ENCODE results near the gene HGD.
"Not testable (repeated sequence)": the region's sequence is repeated elsewhere in the genome, so short reads cannot be mapped to it uniquely, and the experiment has no call there.

The HGD gene

GRCh38 chr3:120622870-120623726, 58.9 kb downstream of the HGD start:
- Histone ChIP-seq H3K79me2 (ENCODE audit: insufficient read depth, low read depth) (no peaks in the 10 kb centered on the region), H3K27ac (no peak overlapping the region), H3K27me3 (ENCODE audit: insufficient read depth, low read depth) (no peaks in the 10 kb centered on the region), H2AFZ (ENCODE audit: low read depth) (no peak overlapping the region), H3K4me1 (ENCODE audit: low read depth, poor library complexity, severe bottlenecking) (no peaks in the 10 kb centered on the region), H3K4me3 (IDR thresholded peaks at IDR 0.05; ENCODE audit: insufficient read depth, low read depth, low read length) (no peak overlapping the region), H3K36me3 (ENCODE audit: insufficient read depth) (no peaks in the 10 kb centered on the region), H3K4me2 (no peak overlapping the region), H4K20me1 (ENCODE audit: insufficient read depth) (no peaks in the 10 kb centered on the region), H3K9ac (no peak overlapping the region)
- TF ChIP-seq CTCF (conservative IDR thresholded peaks at IDR 0.05; ENCODE audit: low read depth, low read length) = peak; percentile 90

- no peak overlapping the region for H3K4me3 ChIP-seq (IDR thresholded peaks at IDR 0.05; ENCODE audit: insufficient read depth, low read depth, low read length)
- H3K79me2 ChIP-seq (ENCODE audit: insufficient read depth, low read depth) = no peaks in the 10 kb centered on the region
- no peaks in the 10 kb centered on the region for H3K27me3 ChIP-seq (ENCODE audit: insufficient read depth, low read depth)
- no peaks in the 10 kb centered on the region for H3K4me1 ChIP-seq (ENCODE audit: low read depth, poor library complexity, severe bottlenecking)
- H3K36me3 ChIP-seq (ENCODE audit: insufficient read depth) = no peaks in the 10 kb centered on the region
- TF ChIP-seq CTCF (conservative IDR thresholded peaks at IDR 0.05; ENCODE audit: low read depth, low read length) = no peak
- H3K4me2 ChIP-seq = no peak overlapping the region
- H3K9ac ChIP-seq = no peak overlapping the region
- no peaks in the 10 kb centered on the region for H4K20me1 ChIP-seq (ENCODE audit: insufficient read depth)
- no peak overlapping the region for H2AFZ ChIP-seq (ENCODE audit: low read depth)
- H3K27ac ChIP-seq = no peak overlapping the region
Observed at GRCh38 chr3:120622457-120622856, 59.6 kb downstream of the HGD start.

- not testable (repeated sequence) for H3K36me3 ChIP-seq (ENCODE audit: insufficient read depth); H3K9ac ChIP-seq; H3K4me1 ChIP-seq (ENCODE audit: low read depth, poor library complexity, severe bottlenecking); H3K4me3 ChIP-seq (IDR thresholded peaks at IDR 0.05; ENCODE audit: insufficient read depth, low read depth, low read length); H2AFZ ChIP-seq (ENCODE audit: low read depth); H4K20me1 ChIP-seq (ENCODE audit: insufficient read depth); H3K79me2 ChIP-seq (ENCODE audit: insufficient read depth, low read depth); H3K27ac ChIP-seq; H3K4me2 ChIP-seq; H3K27me3 ChIP-seq (ENCODE audit: insufficient read depth, low read depth)
Observed at GRCh38 chr3:120616745-120617144, 65.3 kb downstream of the HGD start.

- no peaks in the 10 kb centered on the region for H4K20me1 ChIP-seq (ENCODE audit: insufficient read depth)
- no peak overlapping the region for H3K27ac ChIP-seq
- H3K4me2 ChIP-seq = no peak overlapping the region
- H3K27me3 ChIP-seq (ENCODE audit: insufficient read depth, low read depth) = no peaks in the 10 kb centered on the region
- no peaks in the 10 kb centered on the region for H3K4me1 ChIP-seq (ENCODE audit: low read depth, poor library complexity, severe bottlenecking)
- H3K36me3 ChIP-seq (ENCODE audit: insufficient read depth) = no peaks in the 10 kb centered on the region
- H3K4me3 ChIP-seq (IDR thresholded peaks at IDR 0.05; ENCODE audit: insufficient read depth, low read depth, low read length) = no peak overlapping the region
- no peak for TF ChIP-seq CTCF (conservative IDR thresholded peaks at IDR 0.05; ENCODE audit: low read depth, low read length)
- no peak overlapping the region for H2AFZ ChIP-seq (ENCODE audit: low read depth)
- no peak overlapping the region for H3K9ac ChIP-seq
- no peaks in the 10 kb centered on the region for H3K79me2 ChIP-seq (ENCODE audit: insufficient read depth, low read depth)
Observed at GRCh38 chr3:120615847-120616609, 66.0 kb downstream of the HGD start.
